ENCODE measurements around the gene OAT.

- no peak for TF ChIP-seq CTCF (IDR thresholded peaks at IDR 0.05; ENCODE audit: extremely low read depth in 1 of 2, insufficient read depth in 1 of 2, low read depth in 1 of 2, low read length in 2 of 2)
- no peak for TF ChIP-seq JUN (IDR thresholded peaks at IDR 0.05; ENCODE audit: borderline replicate concordance, insufficient read depth, insufficient read length, low read depth)
- TF ChIP-seq POLR2A (IDR thresholded peaks at IDR 0.05; ENCODE audit: low read depth, low read length): no peak
- TF ChIP-seq EZH2 (IDR thresholded peaks at IDR 0.05; ENCODE audit: borderline replicate concordance, low read depth, low read length, severe bottlenecking): no peak
These were observed 32.3 kb downstream of the OAT start for GRCh38 chr10:124386186-124387077.
